Body of pancreas (tissue), 4 donors: ENCODE results near the gene B3GAT3.

ENCODE experiments used
- POLR2A ChIP-seq, 3 donors: fragments of 450-650 bp; IDR thresholded peaks; one replicate each; pipeline ENCODE4 v1.6.1; 2016; ENCODE audit warnings: antibody characterized with exemption in 3 of 3, mild to moderate bottlenecking in 2 of 3
- TF ChIP-seq, protein P1 (sequence below), 7 experiments: fragments of 450-650 bp in 4 of 7; fragments of 200-600 bp in 3 of 7; sonication (generic) in 3 of 7; IDR thresholded peaks; one replicate each; pipeline ENCODE4 v1.5.1; 2016 to 2019; ENCODE audit warnings: antibody characterized with exemption in 7 of 7

DNA sequence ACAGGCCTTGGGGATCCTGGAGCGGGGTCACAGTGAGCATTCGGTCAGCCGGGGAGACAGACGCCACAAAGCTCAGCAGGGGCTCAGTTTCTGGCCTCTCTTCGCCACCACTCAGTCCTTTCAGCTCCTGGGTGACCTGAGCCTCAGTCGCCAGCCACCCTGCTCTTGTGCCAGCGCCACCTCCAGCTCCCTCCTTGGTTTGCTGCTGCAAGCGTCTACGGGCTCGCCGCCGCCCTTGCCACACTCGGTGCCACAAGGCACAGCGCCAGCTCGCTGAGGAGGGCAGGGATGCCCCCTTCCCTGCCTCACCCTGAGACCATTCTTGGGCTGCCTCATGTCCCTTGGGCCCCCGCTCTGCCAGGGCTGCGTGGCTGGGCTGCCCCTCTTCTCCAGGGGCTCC is 46.6 kb downstream of the B3GAT3 start:
- no peak for TF ChIP-seq POLR2A (IDR thresholded peaks at IDR 0.05)
- TF ChIP-seq, protein P1, sequence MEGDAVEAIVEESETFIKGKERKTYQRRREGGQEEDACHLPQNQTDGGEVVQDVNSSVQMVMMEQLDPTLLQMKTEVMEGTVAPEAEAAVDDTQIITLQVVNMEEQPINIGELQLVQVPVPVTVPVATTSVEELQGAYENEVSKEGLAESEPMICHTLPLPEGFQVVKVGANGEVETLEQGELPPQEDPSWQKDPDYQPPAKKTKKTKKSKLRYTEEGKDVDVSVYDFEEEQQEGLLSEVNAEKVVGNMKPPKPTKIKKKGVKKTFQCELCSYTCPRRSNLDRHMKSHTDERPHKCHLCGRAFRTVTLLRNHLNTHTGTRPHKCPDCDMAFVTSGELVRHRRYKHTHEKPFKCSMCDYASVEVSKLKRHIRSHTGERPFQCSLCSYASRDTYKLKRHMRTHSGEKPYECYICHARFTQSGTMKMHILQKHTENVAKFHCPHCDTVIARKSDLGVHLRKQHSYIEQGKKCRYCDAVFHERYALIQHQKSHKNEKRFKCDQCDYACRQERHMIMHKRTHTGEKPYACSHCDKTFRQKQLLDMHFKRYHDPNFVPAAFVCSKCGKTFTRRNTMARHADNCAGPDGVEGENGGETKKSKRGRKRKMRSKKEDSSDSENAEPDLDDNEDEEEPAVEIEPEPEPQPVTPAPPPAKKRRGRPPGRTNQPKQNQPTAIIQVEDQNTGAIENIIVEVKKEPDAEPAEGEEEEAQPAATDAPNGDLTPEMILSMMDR (IDR thresholded peaks at IDR 0.05): no peak
